WTC11 (cell line): ENCODE results near the gene SYT1. TPM values are rescaled to one million over a fixed set of nuclear protein-coding genes. Genes with fewer than 3 reads are reported as not detected.
A peak's percentile ranks its signal among the peaks of the same experiment; 100 is the strongest.

Experiments
- ATAC-seq: fragments of 200-7000 bp; cut with Tn5 transposase; 2 replicates; pipeline ENCODE4 v1.10.0; 2021; ENCODE audit warnings: mild to moderate bottlenecking, moderate library complexity
- CTCF ChIA-PET: fragments of 300-600 bp; sonication (Branson Sonifier 250); formaldehyde crosslinking; loops from one replicate; lab custom pipeline; 2021; ENCODE audit warnings: antibody characterized with exemption; lab: Charles Lee
- POLR2A ChIA-PET: fragments of 350-600 bp; sonication (Branson Sonifier 250); formaldehyde crosslinking; loops from one replicate; lab custom pipeline; 2021; ENCODE audit warnings: antibody characterized with exemption; lab: Charles Lee
- DNase-seq: peaks from one replicate; pipeline ENCODE4 v3.0.0; 2021; ENCODE audit warnings: low spot score
- H3K27ac Mint-ChIP-seq: 2 replicates; pipeline ENCODE4 v1.8.0; 2021; ENCODE audit warnings: mixed read lengths
- H3K27me3 Mint-ChIP-seq: 2 replicates; pipeline ENCODE4 v1.8.0; 2021; ENCODE audit warnings: low read depth, mild to moderate bottlenecking, moderate library complexity, mixed read lengths
- H3K36me3 Mint-ChIP-seq: 2 replicates; pipeline ENCODE4 v1.8.0; 2021; ENCODE audit warnings: mixed read lengths
- H3K4me1 Mint-ChIP-seq: 2 replicates; pipeline ENCODE4 v1.8.0; 2022; ENCODE audit warnings: mixed read lengths
- H3K4me3 Mint-ChIP-seq: 2 replicates; pipeline ENCODE4 v1.8.0; 2021; ENCODE audit warnings: mild to moderate bottlenecking, moderate library complexity, mixed read lengths
- H3K9me3 Mint-ChIP-seq: 2 replicates; pipeline ENCODE4 v1.8.0; 2021; ENCODE audit warnings: mixed read lengths
- ETV6 ChIP-seq: sonication (generic); formaldehyde crosslinking; IDR thresholded peaks from 2 replicates; pipeline ENCODE4 v1.8.1; 2022; ENCODE audit warnings: mild to moderate bottlenecking, missing genetic modification reagents
- GABPB1 ChIP-seq: sonication (generic); formaldehyde crosslinking; IDR thresholded peaks from 2 replicates; pipeline ENCODE4 v1.8.1; 2023; ENCODE audit warnings: mild to moderate bottlenecking, missing genetic modification reagents
- NR3C1 ChIP-seq: sonication (generic); formaldehyde crosslinking; conservative IDR thresholded peaks from 2 replicates; pipeline ENCODE4 v1.8.1; 2023; ENCODE audit warnings: low read depth, mild to moderate bottlenecking, missing genetic modification reagents
- PRRX2 ChIP-seq: fragments of 250-450 bp; sonication (Bioruptor Pico); IDR thresholded peaks from 2 replicates; pipeline ENCODE4 v1.8.0; 2021; ENCODE audit warnings: mild to moderate bottlenecking
- TP53 ChIP-seq: sonication (generic); formaldehyde crosslinking; IDR thresholded peaks from 2 replicates; pipeline ENCODE4 v1.8.1; 2023; ENCODE audit warnings: mild to moderate bottlenecking, missing genetic modification reagents
- ZNF121 ChIP-seq: sonication (generic); formaldehyde crosslinking; IDR thresholded peaks from 2 replicates; pipeline ENCODE4 v1.8.0; 2023; ENCODE audit warnings: missing genetic modification reagents
- ZNF232 ChIP-seq: sonication (generic); formaldehyde crosslinking; IDR thresholded peaks from 2 replicates; pipeline ENCODE4 v1.8.0; 2022; ENCODE audit warnings: mild to moderate bottlenecking, missing genetic modification reagents
- ZNF317 ChIP-seq: sonication (generic); formaldehyde crosslinking; IDR thresholded peaks from 2 replicates; pipeline ENCODE4 v1.8.1; 2023; ENCODE audit warnings: low read depth, mild to moderate bottlenecking, moderate library complexity, missing genetic modification reagents, borderline replicate concordance
- ZNF423 ChIP-seq: fragments of 250-450 bp; sonication (Bioruptor Pico); IDR thresholded peaks from 2 replicates; pipeline ENCODE4 v2.1.2; 2022; ENCODE audit warnings: mild to moderate bottlenecking, moderate library complexity
- total RNA-seq: library from RNA; stranded (reverse); gene quantifications from 3 replicates; pipeline ENCODE4 v1.2.3, GENCODE V29; 2021
- TF ChIP-seq, protein P1 (sequence below): sonication (generic); formaldehyde crosslinking; IDR thresholded peaks from 2 replicates; pipeline ENCODE4 v1.8.1; 2022; ENCODE audit warnings: low read depth, mild to moderate bottlenecking, moderate library complexity, missing genetic modification reagents, borderline replicate concordance
- TF ChIP-seq, protein P2 (sequence below): fragments of 250-450 bp; sonication (Bioruptor Pico); IDR thresholded peaks from 2 replicates; pipeline ENCODE4 v1.8.0; 2021; ENCODE audit warnings: mild to moderate bottlenecking
- TF ChIP-seq, protein P3 (sequence below): fragments of 200-600 bp; IDR thresholded peaks from 2 replicates; pipeline ENCODE4 v1.8.0; 2022; ENCODE audit warnings: antibody characterized with exemption
- TF ChIP-seq, protein P4 (sequence below): sonication (generic); formaldehyde crosslinking; IDR thresholded peaks from 2 replicates; pipeline ENCODE4 v1.8.0; 2022; ENCODE audit warnings: mild to moderate bottlenecking, missing genetic modification reagents
- TF ChIP-seq, protein P5 (sequence below): fragments of 250-450 bp; sonication (Bioruptor Pico); IDR thresholded peaks from 2 replicates; pipeline ENCODE4 v1.9.0; 2021; ENCODE audit warnings: mild to moderate bottlenecking
- TF ChIP-seq, protein P6 (sequence below): sonication (generic); formaldehyde crosslinking; IDR thresholded peaks from 2 replicates; pipeline ENCODE4 v1.8.1; 2023; ENCODE audit warnings: mild to moderate bottlenecking, missing genetic modification reagents

Gene SYT1
- total RNA-seq, 1 experiment from 2014 or later = 45.2 TPM

DNA sequence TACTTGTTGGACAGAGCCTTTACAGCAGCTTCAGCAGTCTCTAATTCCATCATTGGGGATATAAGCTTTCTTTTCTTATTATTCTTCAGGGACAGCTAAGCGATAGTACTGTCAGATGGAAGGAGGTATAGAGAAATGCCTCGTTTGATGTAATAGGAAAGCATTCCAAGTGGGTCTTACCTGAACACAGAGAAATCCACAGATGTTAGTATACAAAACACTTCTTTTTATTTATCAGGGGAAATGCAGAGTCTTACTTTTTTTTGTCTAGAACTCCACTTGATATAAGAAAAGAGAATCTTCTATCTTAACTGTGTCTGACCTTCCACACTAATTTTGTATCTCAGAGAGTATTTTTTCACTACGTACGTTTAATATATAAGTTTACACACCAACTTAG is 1.9 kb downstream of the SYT1 start:
- H3K27me3 Mint-ChIP-seq = no peaks in the 10 kb centered on the region

DNA sequence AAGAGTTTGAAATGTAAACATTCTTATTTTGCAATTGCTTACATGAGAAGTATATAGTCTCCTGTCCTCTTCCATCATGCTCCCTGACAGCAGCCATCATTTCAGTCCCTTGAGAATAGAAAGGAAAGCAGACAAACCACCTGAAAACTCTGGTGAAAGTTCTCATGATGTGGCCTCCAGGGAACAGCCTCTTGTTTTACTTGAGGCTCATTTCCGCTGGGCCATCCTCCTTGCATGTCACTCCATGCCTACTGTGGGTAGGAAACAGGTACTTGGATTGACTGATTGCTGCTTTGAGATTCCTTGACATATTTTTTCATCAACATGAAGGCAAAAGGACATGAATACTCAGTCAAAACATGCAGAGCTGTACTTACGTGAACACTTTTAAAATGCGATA is 6.0 kb downstream of the SYT1 start:
- DNase-seq (no peak), ATAC-seq (peak; percentile 41; the same call in 1 of the 2 replicates)
- TF ChIP-seq ZNF317 (CRISPR knock-in tag) = no peak
- TF ChIP-seq, protein P1, sequence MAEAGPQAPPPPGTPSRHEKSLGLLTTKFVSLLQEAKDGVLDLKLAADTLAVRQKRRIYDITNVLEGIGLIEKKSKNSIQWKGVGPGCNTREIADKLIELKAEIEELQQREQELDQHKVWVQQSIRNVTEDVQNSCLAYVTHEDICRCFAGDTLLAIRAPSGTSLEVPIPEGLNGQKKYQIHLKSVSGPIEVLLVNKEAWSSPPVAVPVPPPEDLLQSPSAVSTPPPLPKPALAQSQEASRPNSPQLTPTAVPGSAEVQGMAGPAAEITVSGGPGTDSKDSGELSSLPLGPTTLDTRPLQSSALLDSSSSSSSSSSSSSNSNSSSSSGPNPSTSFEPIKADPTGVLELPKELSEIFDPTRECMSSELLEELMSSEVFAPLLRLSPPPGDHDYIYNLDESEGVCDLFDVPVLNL (CRISPR knock-in tag) = no peak
- Mint-ChIP-seq H3K9me3 (no peaks in the 10 kb centered on the region), H3K27me3 (no peaks in the 10 kb centered on the region), H3K4me3 (0 out of 2 replicates have a peak overlapping the region, but pooled peaks have one; percentile 15), H3K36me3 (no peaks in the 10 kb centered on the region), H3K27ac (peak overlapping the region; percentile 67; the same call in 1 of the 2 replicates), H3K4me1 (peaks cover 75% of the 10 kb centered on the region)
- POLR2A ChIA-PET = no interaction called here
- CTCF ChIA-PET = interaction anchor here (1.3 kb wide), 1 partner anchor 229 kb away, joined by 3 read pairs; no protein-coding TSS in a partner anchor

More for the DNA sequence above, 1.9 kb downstream of the SYT1 start:
- H3K4me1 Mint-ChIP-seq = peaks cover 64% of the 10 kb centered on the region
- H3K27ac Mint-ChIP-seq = 0 out of 2 replicates have a peak overlapping the region, but pooled peaks have one; percentile 13
- peak overlapping the region; percentile 96 for H3K4me3 Mint-ChIP-seq
- H3K9me3 Mint-ChIP-seq = peaks cover 1% of the 10 kb centered on the region; the same call in 1 of the 2 replicates
- DNase-seq (no peak), ATAC-seq (no peak)
- TF ChIP-seq, protein P2, sequence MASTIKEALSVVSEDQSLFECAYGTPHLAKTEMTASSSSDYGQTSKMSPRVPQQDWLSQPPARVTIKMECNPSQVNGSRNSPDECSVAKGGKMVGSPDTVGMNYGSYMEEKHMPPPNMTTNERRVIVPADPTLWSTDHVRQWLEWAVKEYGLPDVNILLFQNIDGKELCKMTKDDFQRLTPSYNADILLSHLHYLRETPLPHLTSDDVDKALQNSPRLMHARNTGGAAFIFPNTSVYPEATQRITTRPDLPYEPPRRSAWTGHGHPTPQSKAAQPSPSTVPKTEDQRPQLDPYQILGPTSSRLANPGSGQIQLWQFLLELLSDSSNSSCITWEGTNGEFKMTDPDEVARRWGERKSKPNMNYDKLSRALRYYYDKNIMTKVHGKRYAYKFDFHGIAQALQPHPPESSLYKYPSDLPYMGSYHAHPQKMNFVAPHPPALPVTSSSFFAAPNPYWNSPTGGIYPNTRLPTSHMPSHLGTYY (CRISPR knock-in tag) = no peak
- no peak for TF ChIP-seq ETV6
- TF ChIP-seq, protein P3, sequence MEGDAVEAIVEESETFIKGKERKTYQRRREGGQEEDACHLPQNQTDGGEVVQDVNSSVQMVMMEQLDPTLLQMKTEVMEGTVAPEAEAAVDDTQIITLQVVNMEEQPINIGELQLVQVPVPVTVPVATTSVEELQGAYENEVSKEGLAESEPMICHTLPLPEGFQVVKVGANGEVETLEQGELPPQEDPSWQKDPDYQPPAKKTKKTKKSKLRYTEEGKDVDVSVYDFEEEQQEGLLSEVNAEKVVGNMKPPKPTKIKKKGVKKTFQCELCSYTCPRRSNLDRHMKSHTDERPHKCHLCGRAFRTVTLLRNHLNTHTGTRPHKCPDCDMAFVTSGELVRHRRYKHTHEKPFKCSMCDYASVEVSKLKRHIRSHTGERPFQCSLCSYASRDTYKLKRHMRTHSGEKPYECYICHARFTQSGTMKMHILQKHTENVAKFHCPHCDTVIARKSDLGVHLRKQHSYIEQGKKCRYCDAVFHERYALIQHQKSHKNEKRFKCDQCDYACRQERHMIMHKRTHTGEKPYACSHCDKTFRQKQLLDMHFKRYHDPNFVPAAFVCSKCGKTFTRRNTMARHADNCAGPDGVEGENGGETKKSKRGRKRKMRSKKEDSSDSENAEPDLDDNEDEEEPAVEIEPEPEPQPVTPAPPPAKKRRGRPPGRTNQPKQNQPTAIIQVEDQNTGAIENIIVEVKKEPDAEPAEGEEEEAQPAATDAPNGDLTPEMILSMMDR = no peak
- TF ChIP-seq, protein P1 (CRISPR knock-in tag) = no peak
- ChIA-PET POLR2A (no interaction called here), CTCF (interaction anchor here (0.6 kb wide), 1 partner anchor 704 kb away, joined by 5 read pairs; no protein-coding TSS in a partner anchor)
- no peaks in the 10 kb centered on the region for H3K36me3 Mint-ChIP-seq

DNA sequence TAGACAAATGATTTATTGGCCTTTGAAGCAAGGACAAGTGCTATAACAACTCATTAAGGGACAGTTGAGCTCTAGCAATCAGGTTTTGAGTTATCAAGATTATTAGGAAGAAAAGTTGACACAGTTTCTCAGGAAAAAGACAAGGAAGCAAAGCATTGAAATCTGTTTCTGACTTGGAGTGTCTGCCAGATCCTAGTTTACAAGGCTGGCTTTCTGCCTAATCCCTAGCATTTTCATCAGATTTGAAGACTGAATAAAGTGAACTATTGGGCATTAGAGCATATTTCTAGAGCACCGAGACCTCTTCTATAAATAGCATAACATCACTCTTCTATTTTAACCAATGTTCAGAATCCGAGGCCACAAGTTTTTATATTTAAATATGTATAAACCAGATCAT is 7.0 kb downstream of the SYT1 start:
- Mint-ChIP-seq H3K36me3 (no peaks in the 10 kb centered on the region), H3K27me3 (no peaks in the 10 kb centered on the region), H3K4me3 (no peak overlapping the region), H3K4me1 (peaks cover 65% of the 10 kb centered on the region), H3K27ac (peak overlapping the region; percentile 79; the same call in 1 of the 2 replicates), H3K9me3 (no peaks in the 10 kb centered on the region)
- no peak for ATAC-seq
- POLR2A ChIA-PET = no interaction called here
- CTCF ChIA-PET = interaction anchor here (1.3 kb wide), 1 partner anchor 230 kb away, joined by 3 read pairs; no protein-coding TSS in a partner anchor
- TF ChIP-seq, protein P4, sequence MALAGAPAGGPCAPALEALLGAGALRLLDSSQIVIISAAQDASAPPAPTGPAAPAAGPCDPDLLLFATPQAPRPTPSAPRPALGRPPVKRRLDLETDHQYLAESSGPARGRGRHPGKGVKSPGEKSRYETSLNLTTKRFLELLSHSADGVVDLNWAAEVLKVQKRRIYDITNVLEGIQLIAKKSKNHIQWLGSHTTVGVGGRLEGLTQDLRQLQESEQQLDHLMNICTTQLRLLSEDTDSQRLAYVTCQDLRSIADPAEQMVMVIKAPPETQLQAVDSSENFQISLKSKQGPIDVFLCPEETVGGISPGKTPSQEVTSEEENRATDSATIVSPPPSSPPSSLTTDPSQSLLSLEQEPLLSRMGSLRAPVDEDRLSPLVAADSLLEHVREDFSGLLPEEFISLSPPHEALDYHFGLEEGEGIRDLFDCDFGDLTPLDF (CRISPR knock-in tag) = no peak
- no peak for TF ChIP-seq PRRX2
- TF ChIP-seq, protein P2 (CRISPR knock-in tag) = no peak
- no peak for TF ChIP-seq ZNF121
- TF ChIP-seq ZNF232 (CRISPR knock-in tag) = no peak
- TF ChIP-seq ZNF423 (CRISPR knock-in tag) = no peak
- TF ChIP-seq, protein P5, sequence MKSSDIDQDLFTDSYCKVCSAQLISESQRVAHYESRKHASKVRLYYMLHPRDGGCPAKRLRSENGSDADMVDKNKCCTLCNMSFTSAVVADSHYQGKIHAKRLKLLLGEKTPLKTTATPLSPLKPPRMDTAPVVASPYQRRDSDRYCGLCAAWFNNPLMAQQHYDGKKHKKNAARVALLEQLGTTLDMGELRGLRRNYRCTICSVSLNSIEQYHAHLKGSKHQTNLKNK = no peak
- no peak for TF ChIP-seq GABPB1 (CRISPR knock-in tag)
- TF ChIP-seq TP53 (CRISPR knock-in tag) = no peak
- TF ChIP-seq NR3C1 (CRISPR knock-in tag) = no peak
- TF ChIP-seq, protein P6, sequence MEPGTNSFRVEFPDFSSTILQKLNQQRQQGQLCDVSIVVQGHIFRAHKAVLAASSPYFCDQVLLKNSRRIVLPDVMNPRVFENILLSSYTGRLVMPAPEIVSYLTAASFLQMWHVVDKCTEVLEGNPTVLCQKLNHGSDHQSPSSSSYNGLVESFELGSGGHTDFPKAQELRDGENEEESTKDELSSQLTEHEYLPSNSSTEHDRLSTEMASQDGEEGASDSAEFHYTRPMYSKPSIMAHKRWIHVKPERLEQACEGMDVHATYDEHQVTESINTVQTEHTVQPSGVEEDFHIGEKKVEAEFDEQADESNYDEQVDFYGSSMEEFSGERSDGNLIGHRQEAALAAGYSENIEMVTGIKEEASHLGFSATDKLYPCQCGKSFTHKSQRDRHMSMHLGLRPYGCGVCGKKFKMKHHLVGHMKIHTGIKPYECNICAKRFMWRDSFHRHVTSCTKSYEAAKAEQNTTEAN (CRISPR knock-in tag) = no peak
- TF ChIP-seq, all 79 proteins: peak for 0
- no peak for DNase-seq
